HG03280 (cell line): ENCODE data around the gene UBXN6.

Experiments
- ATAC-seq: cut with Tn5 transposase; IDR thresholded peaks from one replicate; pipeline ENCODE4 v1.9.1; 2021; ENCODE audit warnings: mild to moderate bottlenecking, moderate library complexity; ENCODE audit not compliant: unreplicated experiment

Gene UBXN6

GRCh38 chr19:4413588-4413987, 44.0 kb downstream of the UBXN6 start:
- ATAC-seq = no peak

GRCh38 chr19:4409123-4409933, 48.3 kb downstream of the UBXN6 start:
- ATAC-seq = no peak

GRCh38 chr19:4406626-4407025, 51.0 kb downstream of the UBXN6 start:
- no peak for ATAC-seq

GRCh38 chr19:4405977-4406376, 51.6 kb downstream of the UBXN6 start:
- no peak for ATAC-seq

GRCh38 chr19:4403005-4403761, 54.4 kb downstream of the UBXN6 start:
- no peak for ATAC-seq

GRCh38 chr19:4402171-4403004, 55.2 kb downstream of the UBXN6 start, which contains the start of gene CHAF1A:
CHAF1A (plus strand) TSS chr19:4402640; CDS start chr19:4402763, 123 bp downstream.
- ATAC-seq = peak; percentile 77

- no peak for ATAC-seq
Observed at GRCh38 chr19:4401769-4402170, 55.8 kb downstream of the UBXN6 start.

- peak; percentile 59 for ATAC-seq
Observed at GRCh38 chr19:4400135-4400936, 57.3 kb downstream of the UBXN6 start, which contains the start of gene SH3GL1. SH3GL1 (minus strand) TSS chr19:4400547; CDS start chr19:4400368, 179 bp downstream.

GRCh38 chr19:4399812-4400134, 57.8 kb downstream of the UBXN6 start:
- peak; percentile 1 for ATAC-seq

- ATAC-seq = no peak
Observed at GRCh38 chr19:4396949-4397783, 60.4 kb downstream of the UBXN6 start.
